Measurements from ENCODE around the gene ABI3BP.

GRCh38 chr3:100804631-100805030, 188.6 kb downstream of the ABI3BP start:
- no peak for TF ChIP-seq CTCF (IDR thresholded peaks at IDR 0.05)
- no peak for TF ChIP-seq POLR2A (IDR thresholded peaks at IDR 0.05)
